ENCODE results near the gene TMEM181. TPM values are rescaled to one million over a fixed set of nuclear protein-coding genes. Genes with fewer than 3 reads are reported as not detected.

The TMEM181 gene
- total and polyA plus RNA-seq, 2 of the 13 experiments (the other 11 are each of a cell fraction or from before 2014, with no cell fraction given) = 59.1 to 108 TPM

GRCh38 chr6:158545043-158545966, 14.6 kb upstream of the TMEM181 start (continued):
- TF ChIP-seq PCBP1 (IDR thresholded peaks at IDR 0.05; ENCODE audit: borderline replicate concordance, low read depth, low read length) = no peak
- 0 out of 2 replicates have a peak, but pooled peaks have one; percentile 46 for TF ChIP-seq ZNF44 (CRISPR knock-in tag; IDR thresholded peaks at IDR 0.05)
- peak; percentile 58; the same call in 1 of the 2 replicates for TF ChIP-seq THAP7 (CRISPR knock-in tag; IDR thresholded peaks at IDR 0.05)
- TF ChIP-seq ZNF546 (CRISPR knock-in tag; conservative IDR thresholded peaks at IDR 0.05) = no peak
- no peak; the same call in 1 of the 2 replicates for TF ChIP-seq GTF3A (CRISPR knock-in tag; conservative IDR thresholded peaks at IDR 0.05)
- peak; percentile 80 for TF ChIP-seq ZSCAN9 (CRISPR knock-in tag; IDR thresholded peaks at IDR 0.05; ENCODE audit: borderline replicate concordance)
- 0 out of 2 replicates have a peak, but pooled peaks have one; percentile 69 for TF ChIP-seq AHR (CRISPR knock-in tag; IDR thresholded peaks at IDR 0.05)
- TF ChIP-seq ZNF121 (CRISPR knock-in tag; IDR thresholded peaks at IDR 0.05) = peak; percentile 95
- peak; percentile 79 for TF ChIP-seq HMG20B (CRISPR knock-in tag; conservative IDR thresholded peaks at IDR 0.05)
- 0 out of 2 replicates have a peak, but pooled peaks have one; percentile 20 for TF ChIP-seq ZNF317 (CRISPR knock-in tag; IDR thresholded peaks at IDR 0.05)
- 0 out of 2 replicates have a peak, but pooled peaks have one; percentile 57 for TF ChIP-seq ZBTB21 (CRISPR knock-in tag; IDR thresholded peaks at IDR 0.05)
- TF ChIP-seq ZNF772 (CRISPR knock-in tag; IDR thresholded peaks at IDR 0.05) = 0 out of 2 replicates have a peak, but pooled peaks have one; percentile 52
- TF ChIP-seq BHLHE40 (IDR thresholded peaks at IDR 0.05; ENCODE audit: low read length) = peak; percentile 95
- no peak for TF ChIP-seq ZKSCAN5 (CRISPR knock-in tag; IDR thresholded peaks at IDR 0.05)
- no peak for TF ChIP-seq RELA (CRISPR knock-in tag; IDR thresholded peaks at IDR 0.05)
- TF ChIP-seq SKIL (CRISPR knock-in tag; IDR thresholded peaks at IDR 0.05; ENCODE audit: borderline replicate concordance) = no peak; the same call in 1 of the 2 replicates
- no peak for TF ChIP-seq FLYWCH1 (CRISPR knock-in tag; IDR thresholded peaks at IDR 0.05)
- TF ChIP-seq MYPOP (CRISPR knock-in tag; IDR thresholded peaks at IDR 0.05) = no peak; the same call in 1 of the 2 replicates
- TF ChIP-seq MLXIP (CRISPR knock-in tag; IDR thresholded peaks at IDR 0.05; ENCODE audit: borderline replicate concordance) = no peak
- no peak for TF ChIP-seq ZNF749 (CRISPR knock-in tag; IDR thresholded peaks at IDR 0.05; ENCODE audit: borderline replicate concordance)
- TF ChIP-seq ATF4 (CRISPR knock-in tag; IDR thresholded peaks at IDR 0.05) = 0 out of 4 replicates have a peak, but pooled peaks of 1 of the 2 experiments have one; percentile 40

Measured in HepG2 (cell line).